ENCODE data around the gene UBE2V1.

Gene UBE2V1

GRCh38 chr20:50052550-50053361 lies 60.2 kb downstream of the UBE2V1 start:
- DNase-seq (ENCODE audit: low read depth) = no peak
- H3K4me3 ChIP-seq (ENCODE audit: control insufficient read depth, low read depth, low read length) = no peak overlapping the region
- TF ChIP-seq, protein P1, sequence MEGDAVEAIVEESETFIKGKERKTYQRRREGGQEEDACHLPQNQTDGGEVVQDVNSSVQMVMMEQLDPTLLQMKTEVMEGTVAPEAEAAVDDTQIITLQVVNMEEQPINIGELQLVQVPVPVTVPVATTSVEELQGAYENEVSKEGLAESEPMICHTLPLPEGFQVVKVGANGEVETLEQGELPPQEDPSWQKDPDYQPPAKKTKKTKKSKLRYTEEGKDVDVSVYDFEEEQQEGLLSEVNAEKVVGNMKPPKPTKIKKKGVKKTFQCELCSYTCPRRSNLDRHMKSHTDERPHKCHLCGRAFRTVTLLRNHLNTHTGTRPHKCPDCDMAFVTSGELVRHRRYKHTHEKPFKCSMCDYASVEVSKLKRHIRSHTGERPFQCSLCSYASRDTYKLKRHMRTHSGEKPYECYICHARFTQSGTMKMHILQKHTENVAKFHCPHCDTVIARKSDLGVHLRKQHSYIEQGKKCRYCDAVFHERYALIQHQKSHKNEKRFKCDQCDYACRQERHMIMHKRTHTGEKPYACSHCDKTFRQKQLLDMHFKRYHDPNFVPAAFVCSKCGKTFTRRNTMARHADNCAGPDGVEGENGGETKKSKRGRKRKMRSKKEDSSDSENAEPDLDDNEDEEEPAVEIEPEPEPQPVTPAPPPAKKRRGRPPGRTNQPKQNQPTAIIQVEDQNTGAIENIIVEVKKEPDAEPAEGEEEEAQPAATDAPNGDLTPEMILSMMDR (IDR thresholded peaks at IDR 0.05; ENCODE audit: control insufficient read depth, insufficient read depth, low read depth, low read length, missing control alignments) = no peak

- no peak for DNase-seq (ENCODE audit: low read depth)
- TF ChIP-seq, protein P1 (IDR thresholded peaks at IDR 0.05; ENCODE audit: control insufficient read depth, insufficient read depth, low read depth, low read length, missing control alignments) = no peak
- H3K4me3 ChIP-seq (ENCODE audit: control insufficient read depth, low read depth, low read length) = no peak overlapping the region
These were observed 62.2 kb downstream of the UBE2V1 start for GRCh38 chr20:50050660-50051308.

DNA sequence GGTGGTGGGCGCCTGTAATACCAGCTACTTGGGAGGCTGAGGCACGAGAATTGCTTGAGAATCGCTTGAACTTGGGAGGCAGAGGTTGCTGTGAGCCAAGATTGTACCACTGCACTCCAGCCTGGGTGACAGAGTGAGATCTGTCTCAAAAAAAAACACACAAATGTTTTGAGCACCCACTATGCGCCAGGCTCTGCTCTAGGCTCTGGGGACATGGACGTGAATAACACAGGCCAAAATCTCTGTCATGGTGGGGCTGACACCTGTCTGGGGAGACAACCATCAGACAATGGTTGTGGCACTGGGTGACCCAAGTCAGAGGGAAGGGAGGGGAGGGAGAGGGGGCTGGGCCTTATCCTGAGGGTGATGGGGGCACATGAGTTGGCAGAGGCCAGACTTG lies 62.7 kb downstream of the UBE2V1 start:
- no peak for DNase-seq (ENCODE audit: low read depth)
- TF ChIP-seq, protein P1 (IDR thresholded peaks at IDR 0.05; ENCODE audit: control insufficient read depth, insufficient read depth, low read depth, low read length, missing control alignments) = no peak
- no peak overlapping the region for H3K4me3 ChIP-seq (ENCODE audit: control insufficient read depth, low read depth, low read length)

DNA sequence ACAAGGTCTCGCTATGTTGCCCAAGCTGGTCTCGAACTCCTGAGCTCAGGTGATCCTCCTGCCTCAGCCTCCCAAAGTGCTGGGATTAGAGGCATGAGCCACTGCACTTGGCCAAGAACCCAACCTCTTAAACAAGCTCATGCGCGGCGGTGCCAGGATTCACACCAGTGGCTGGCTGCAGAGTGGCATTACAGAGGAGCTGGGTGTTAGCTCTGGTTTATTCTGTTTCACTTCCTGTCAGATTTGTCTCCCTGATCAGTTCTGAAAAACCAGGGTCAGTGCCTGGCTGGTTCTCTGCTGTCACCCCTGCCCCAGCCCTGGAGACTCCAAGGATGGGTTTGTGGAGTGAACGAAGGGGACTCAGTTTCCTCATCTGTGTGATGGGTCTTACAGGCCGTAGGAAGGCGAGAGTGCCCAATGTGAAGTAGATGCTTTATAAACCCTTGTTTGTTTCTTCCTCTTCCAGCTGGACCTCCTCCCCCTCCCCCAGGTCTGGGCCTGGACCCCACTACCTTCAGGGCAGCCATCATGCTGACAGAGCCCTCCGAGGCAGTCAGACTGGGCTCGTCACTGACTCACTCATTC lies 63.4 kb downstream of the UBE2V1 start:
- H3K4me3 ChIP-seq (ENCODE audit: control insufficient read depth, low read depth, low read length) = no peak overlapping the region
- DNase-seq (ENCODE audit: low read depth) = no peak
- TF ChIP-seq, protein P1 (IDR thresholded peaks at IDR 0.05; ENCODE audit: control insufficient read depth, insufficient read depth, low read depth, low read length, missing control alignments) = no peak

- DNase-seq (ENCODE audit: low read depth) = no peak
- TF ChIP-seq, protein P1 (IDR thresholded peaks at IDR 0.05; ENCODE audit: control insufficient read depth, insufficient read depth, low read depth, low read length, missing control alignments) = no peak
- H3K4me3 ChIP-seq (ENCODE audit: control insufficient read depth, low read depth, low read length) = no peak overlapping the region
These were observed 64.4 kb downstream of the UBE2V1 start for GRCh38 chr20:50048420-50049166.

DNA sequence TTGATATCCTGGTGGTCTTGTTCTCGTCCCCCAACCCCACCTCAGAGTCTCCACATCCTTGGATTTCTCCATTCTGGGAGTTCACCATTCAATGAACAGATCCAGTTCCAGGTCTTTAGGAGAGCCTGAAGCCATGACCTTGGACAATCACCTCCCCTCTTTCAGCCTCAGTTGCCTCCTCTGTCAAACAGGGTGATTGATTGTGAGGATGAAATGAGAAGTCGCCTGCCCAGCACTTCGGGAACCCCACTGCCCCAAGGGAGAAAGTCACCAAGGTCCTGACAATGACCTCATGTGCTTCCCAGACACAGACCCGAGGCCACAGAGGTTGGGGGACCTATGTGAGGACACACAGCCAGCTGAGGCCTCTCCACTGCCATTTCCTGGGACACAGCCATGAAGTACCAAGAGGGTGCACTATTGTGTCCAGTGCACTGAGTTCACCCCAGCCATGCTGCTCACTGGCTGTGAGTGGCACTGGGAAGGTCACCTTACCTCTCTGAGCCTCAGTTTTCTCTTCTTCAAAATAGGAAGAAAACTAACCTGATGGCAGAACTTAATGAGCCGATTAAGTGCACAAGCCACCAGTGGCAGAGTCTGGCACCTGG lies 68.5 kb downstream of the UBE2V1 start:
- no peak for DNase-seq (ENCODE audit: low read depth)
- TF ChIP-seq, protein P1 (IDR thresholded peaks at IDR 0.05; ENCODE audit: control insufficient read depth, insufficient read depth, low read depth, low read length, missing control alignments) = no peak

More for the DNA sequence above, 68.5 kb downstream of the UBE2V1 start:
- H3K4me3 ChIP-seq (ENCODE audit: control insufficient read depth, low read depth, low read length) = no peak overlapping the region
